SH-SY5Y (cell line): ENCODE results near the gene GAK.

Source experiments
- GATA2 ChIP-seq: IDR thresholded peaks from 2 replicates; pipeline ENCODE4 v1.6.1; 2011; ENCODE audit warnings: mild to moderate bottlenecking, low read depth, low read length
- GATA3 ChIP-seq: IDR thresholded peaks from 2 replicates; pipeline ENCODE4 v1.6.1; 2011; ENCODE audit warnings: low read depth, mild to moderate bottlenecking, low read length, moderate library complexity

GRCh38 chr4:958314-958665 is 26.2 kb upstream of the GAK start:
- no peak for TF ChIP-seq GATA3
- TF ChIP-seq GATA2, result no peak
